Measurements from ENCODE around the gene RESP18. TPM values are rescaled to one million over a fixed set of nuclear protein-coding genes. Genes with fewer than 3 reads are reported as not detected.
A peak's percentile ranks its signal among the peaks of the same experiment; 100 is the strongest.

The RESP18 gene
- total and polyA plus RNA-seq, 5 donors, result not detected

DNA sequence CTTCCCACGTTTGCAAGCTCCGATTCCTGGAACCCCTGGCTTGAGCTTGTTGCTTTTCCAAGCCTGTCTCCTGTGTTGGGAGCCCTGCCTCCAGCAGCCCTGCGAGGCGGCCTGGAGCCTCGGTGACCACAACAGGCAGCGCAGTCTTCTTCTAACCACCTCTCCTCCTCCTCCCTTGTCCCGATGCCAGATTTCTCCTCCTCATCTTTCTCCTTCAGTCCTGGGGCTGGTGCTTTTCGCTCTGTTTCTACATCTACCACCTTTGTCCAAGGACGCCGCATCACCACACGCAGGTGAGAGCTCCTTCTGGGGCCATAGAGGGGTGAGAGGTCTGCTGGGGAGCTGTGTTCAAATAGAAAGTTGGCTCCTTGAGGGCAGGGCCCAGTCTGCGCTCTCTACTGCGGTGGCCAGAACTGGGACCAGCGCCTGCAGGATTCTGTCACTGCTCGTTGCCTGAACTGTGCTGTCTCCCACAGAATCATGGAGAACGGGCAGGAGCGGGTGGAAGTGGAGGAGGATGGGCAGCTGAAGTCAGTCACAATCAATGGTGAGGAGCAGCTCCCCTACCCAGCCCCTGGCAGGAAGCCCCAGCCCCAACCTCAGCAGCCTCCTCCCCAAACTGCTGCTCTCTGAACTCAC lies 49.5 kb downstream of the RESP18 start:
- 89% methylated on average over 17 of the region's 17 CpGs for WGBS
- intact Hi-C loops (cut with DNase I), result no loop called here
- Histone ChIP-seq H3K9me3 (ENCODE audit: control insufficient read depth, low read length) (no peaks in the 10 kb centered on the region), H3K4me3 (ENCODE audit: low read length) (no peak overlapping the region), H3K27ac (ENCODE audit: low read length) (no peak overlapping the region), H3K27me3 (ENCODE audit: control insufficient read depth, insufficient read depth) (no peaks in the 10 kb centered on the region), H3K4me1 (ENCODE audit: control insufficient read depth, insufficient read depth, low read length) (peaks cover 5% of the 10 kb centered on the region)
- peak in 2 of 3 donors; percentile 39 to 50 for DNase-seq
- ATAC-seq, result no peak

- Histone ChIP-seq H3K27me3 (ENCODE audit: control insufficient read depth, insufficient read depth) (no peaks in the 10 kb centered on the region), H3K4me1 (ENCODE audit: control insufficient read depth, insufficient read depth, low read length) (peaks cover 5% of the 10 kb centered on the region), H3K4me3 (ENCODE audit: low read length) (no peak overlapping the region), H3K9me3 (ENCODE audit: control insufficient read depth, low read length) (no peaks in the 10 kb centered on the region), H3K27ac (ENCODE audit: low read length) (no peak overlapping the region)
- ATAC-seq (no peak), DNase-seq (no peak)
- WGBS, result 79% methylated on average over 5 of the region's 5 CpGs
- intact Hi-C loops (cut with DNase I), result no loop called here
These were observed 50.2 kb downstream of the RESP18 start for GRCh38 chr2:219282375-219282774.

GRCh38 chr2:219281588-219281987 lies 51.0 kb downstream of the RESP18 start:
- intact Hi-C loops (cut with DNase I), result no loop called here
- Histone ChIP-seq H3K4me3 (ENCODE audit: low read length) (no peak overlapping the region), H3K4me1 (ENCODE audit: control insufficient read depth, insufficient read depth, low read length) (peaks cover 5% of the 10 kb centered on the region), H3K27ac (ENCODE audit: low read length) (no peak overlapping the region), H3K9me3 (ENCODE audit: control insufficient read depth, low read length) (no peaks in the 10 kb centered on the region), H3K27me3 (ENCODE audit: control insufficient read depth, insufficient read depth) (no peaks in the 10 kb centered on the region)
- ATAC-seq (no peak), DNase-seq (peak in 1 of 3 donors; percentile 23)
- WGBS, result 86% methylated on average over 8 of the region's 8 CpGs

- intact Hi-C loops (cut with DNase I), result no loop called here
- Histone ChIP-seq H3K4me1 (ENCODE audit: control insufficient read depth, insufficient read depth, low read length) (peaks cover 5% of the 10 kb centered on the region), H3K27me3 (ENCODE audit: control insufficient read depth, insufficient read depth) (no peaks in the 10 kb centered on the region), H3K4me3 (ENCODE audit: low read length) (no peak overlapping the region), H3K27ac (ENCODE audit: low read length) (no peak overlapping the region), H3K9me3 (ENCODE audit: control insufficient read depth, low read length) (no peaks in the 10 kb centered on the region)
- ATAC-seq (no peak), DNase-seq (peak in 1 of 3 donors; percentile 26)
- WGBS, result 88% methylated on average over 4 of the region's 4 CpGs
These were observed 51.9 kb downstream of the RESP18 start for GRCh38 chr2:219280651-219281050.

DNA sequence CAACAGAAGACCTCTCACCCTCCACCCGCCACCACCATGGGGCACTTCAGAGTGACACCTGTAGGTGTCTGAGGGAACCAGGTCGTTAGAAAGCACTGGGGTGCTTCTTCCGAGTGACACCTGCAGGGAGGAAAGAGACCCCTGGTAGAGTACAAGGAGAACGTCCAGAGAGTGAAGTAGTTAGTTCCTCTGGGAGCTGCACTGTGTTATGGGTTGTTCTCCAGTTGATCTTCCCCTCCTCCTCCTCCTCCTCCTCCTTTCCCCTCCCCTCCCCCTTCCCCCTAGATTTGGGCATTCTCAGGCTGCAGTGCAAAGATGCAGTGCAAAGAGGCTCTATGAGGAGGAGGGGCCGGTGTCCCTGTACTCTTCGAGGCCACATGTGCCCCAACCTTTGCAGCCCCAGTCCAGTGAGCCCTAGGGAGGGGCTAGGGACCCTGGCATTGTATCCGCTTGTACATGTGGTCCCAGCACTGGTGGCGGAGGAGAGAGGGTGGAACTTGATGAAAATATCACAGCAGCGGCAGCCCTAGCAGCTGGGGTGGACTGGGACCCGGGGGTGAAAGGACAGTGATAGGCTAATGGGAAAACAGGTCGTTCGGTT lies 52.5 kb downstream of the RESP18 start:
- DNase-seq (peak in 1 of 3 donors; percentile 50), ATAC-seq (no peak)
- Histone ChIP-seq H3K4me3 (ENCODE audit: low read length) (peak overlapping the region; percentile 66), H3K4me1 (ENCODE audit: control insufficient read depth, insufficient read depth, low read length) (peaks cover 5% of the 10 kb centered on the region), H3K9me3 (ENCODE audit: control insufficient read depth, low read length) (no peaks in the 10 kb centered on the region), H3K27me3 (ENCODE audit: control insufficient read depth, insufficient read depth) (no peaks in the 10 kb centered on the region), H3K27ac (ENCODE audit: low read length) (peak overlapping the region; percentile 48)
- intact Hi-C loops (cut with DNase I), result no loop called here
- 40% methylated on average over 12 of the region's 12 CpGs for WGBS

- peak; percentile 99 to 100 (median 100) for DNase-seq
- Histone ChIP-seq H3K27me3 (ENCODE audit: control insufficient read depth, insufficient read depth) (no peaks in the 10 kb centered on the region), H3K9me3 (ENCODE audit: control insufficient read depth, low read length) (no peaks in the 10 kb centered on the region), H3K4me1 (ENCODE audit: control insufficient read depth, insufficient read depth, low read length) (peaks cover 6% of the 10 kb centered on the region), H3K4me3 (ENCODE audit: low read length) (peak within 1 kb of the TSS; percentile 66), H3K27ac (ENCODE audit: low read length) (peak within 1 kb of the TSS; percentile 93)
- intact Hi-C loops (cut with DNase I), result no loop called here
- ATAC-seq, result peak; percentile 97
- WGBS, result under 1% methylated on average over 65 of the region's 65 CpGs
These were observed 53.2 kb downstream of the RESP18 start, which contains the start of gene DNAJB2 for GRCh38 chr2:219279151-219279915. TSS of gene DNAJB2 (plus strand) at chr2:219279366. CDS start at chr2:219279834, 468 bp downstream.

GRCh38 chr2:219278655-219279150 lies 53.8 kb downstream of the RESP18 start:
- intact Hi-C loops (cut with DNase I), result no loop called here
- ATAC-seq, result no peak
- no peak for DNase-seq
- WGBS, result 12% methylated on average over 9 of the region's 9 CpGs
- Histone ChIP-seq H3K4me3 (ENCODE audit: low read length) (peak overlapping the region; percentile 13), H3K9me3 (ENCODE audit: control insufficient read depth, low read length) (no peaks in the 10 kb centered on the region), H3K27me3 (ENCODE audit: control insufficient read depth, insufficient read depth) (no peaks in the 10 kb centered on the region), H3K27ac (ENCODE audit: low read length) (peak overlapping the region; percentile 93), H3K4me1 (ENCODE audit: control insufficient read depth, insufficient read depth, low read length) (peaks cover 12% of the 10 kb centered on the region)

GRCh38 chr2:219277703-219278654 lies 54.6 kb downstream of the RESP18 start:
- Histone ChIP-seq H3K27ac (ENCODE audit: low read length) (peak overlapping the region; percentile 93), H3K4me1 (ENCODE audit: control insufficient read depth, insufficient read depth, low read length) (peaks cover 12% of the 10 kb centered on the region), H3K9me3 (ENCODE audit: control insufficient read depth, low read length) (no peaks in the 10 kb centered on the region), H3K27me3 (ENCODE audit: control insufficient read depth, insufficient read depth) (no peaks in the 10 kb centered on the region), H3K4me3 (ENCODE audit: low read length) (no peak overlapping the region)
- WGBS, result 22% methylated on average over 25 of the region's 25 CpGs
- DNase-seq, result peak; percentile 71 to 89 (median 88)
- intact Hi-C loops (cut with DNase I), result no loop called here
- peak; percentile 15 to 22 for ATAC-seq

All from right cardiac atrium (tissue), 5 donors.